Activated T-cell treated with anti-CD3 and anti-CD28 coated beads, Interleukin-2, amount 50 U/mL, for 1 hour (primary cell): ENCODE measurements around the gene USP15.
"Not testable (repeated sequence)": the region's sequence is repeated elsewhere in the genome, so short reads cannot be mapped to it uniquely, and the experiment has no call there.

Experiments used
- DNase-seq: peaks from one replicate; pipeline ENCODE4 v3.0.0-alpha.2; 2020

The USP15 gene

DNA sequence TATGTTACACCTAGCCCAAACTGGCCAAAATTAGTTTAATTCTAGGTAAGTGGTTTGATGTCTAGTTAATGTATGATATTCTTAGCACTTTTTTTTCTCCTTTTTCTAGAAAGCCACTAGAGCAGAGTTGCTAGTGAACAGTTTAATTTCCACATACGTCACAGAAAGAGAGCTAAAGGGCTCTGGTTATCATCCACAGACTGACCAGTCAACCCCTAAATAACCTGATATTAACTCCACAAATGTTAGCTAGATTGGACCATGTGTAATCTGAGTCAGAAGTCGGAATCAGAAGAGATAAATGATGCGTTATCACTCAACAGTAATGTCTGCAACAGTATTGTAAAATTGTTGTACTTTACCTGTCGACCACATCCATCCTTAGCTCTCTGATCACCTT is 74.9 kb downstream of the USP15 start:
- DNase-seq, result no peak

DNA sequence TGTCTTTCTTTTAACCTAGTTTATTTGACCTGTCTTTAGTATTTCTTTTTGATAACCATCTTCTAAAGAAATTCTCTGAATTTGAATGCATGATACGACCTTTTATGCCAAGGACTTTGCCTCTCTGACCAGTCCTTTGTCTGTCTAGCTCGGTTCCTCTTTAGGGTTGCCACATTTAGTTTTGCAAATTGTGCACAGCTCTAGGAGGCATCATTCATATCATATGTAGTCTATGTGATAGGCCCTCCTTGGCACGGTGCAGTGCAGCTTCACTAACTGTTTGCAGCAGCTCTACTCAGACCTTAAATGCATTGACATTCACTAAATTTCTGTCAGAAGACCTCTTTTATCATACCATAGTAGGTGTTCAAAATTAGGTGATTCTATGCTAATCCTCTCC is 75.6 kb downstream of the USP15 start:
- no peak for DNase-seq

DNA sequence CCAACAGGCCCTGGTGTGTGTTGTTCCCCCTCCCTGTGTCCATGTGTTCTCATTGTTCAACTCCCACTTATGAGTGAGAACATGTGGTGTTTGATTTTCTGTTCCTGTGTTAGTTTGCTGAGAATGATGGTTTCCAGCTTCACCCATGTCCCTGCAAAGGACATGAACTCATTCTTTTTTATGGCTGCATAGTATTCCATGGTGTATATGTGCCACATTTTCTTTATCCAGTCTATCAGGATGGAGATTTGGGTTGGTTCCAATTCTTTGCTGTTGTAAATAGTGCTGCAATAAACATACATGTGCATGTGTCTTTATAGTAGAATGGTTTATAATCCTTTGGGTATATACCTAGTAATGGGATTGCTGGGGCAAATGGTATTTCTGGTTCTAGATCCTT is 77.4 kb downstream of the USP15 start:
- not testable (repeated sequence) for DNase-seq

DNA sequence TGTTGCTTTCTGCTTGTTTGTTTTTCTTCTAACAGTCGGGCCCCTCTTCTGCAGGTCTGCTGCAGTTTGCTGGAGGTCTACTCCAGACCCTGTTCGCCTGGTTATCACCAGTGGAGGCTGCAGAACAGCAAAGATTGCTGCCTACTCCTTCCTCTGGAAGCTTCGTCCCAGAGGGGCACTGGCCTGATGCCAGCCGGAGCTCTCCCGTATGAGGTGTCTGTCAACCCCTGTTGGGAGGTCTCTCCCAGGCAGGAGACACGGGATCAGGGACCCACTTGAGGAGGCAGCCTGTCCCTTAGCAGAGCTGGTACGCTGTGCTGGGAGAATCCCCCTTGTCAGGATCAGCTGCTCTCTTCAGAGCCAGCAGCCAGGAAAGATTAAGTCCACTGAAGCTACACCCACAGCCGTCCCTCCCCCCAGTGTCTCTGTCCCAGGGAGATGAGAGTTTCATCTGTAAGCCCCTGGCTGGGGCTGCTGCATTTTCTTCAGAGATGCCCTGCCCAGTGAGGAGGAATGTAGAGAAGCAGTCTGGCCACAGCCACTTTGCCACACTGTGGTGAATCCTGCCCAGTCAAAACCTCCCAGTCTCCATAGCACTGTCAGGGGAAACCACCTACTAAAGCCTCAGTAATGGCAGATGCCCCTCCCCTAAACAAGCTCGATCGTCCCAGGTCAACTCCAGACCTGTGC is 82.6 kb downstream of the USP15 start:
- DNase-seq, result not testable (repeated sequence)

DNA sequence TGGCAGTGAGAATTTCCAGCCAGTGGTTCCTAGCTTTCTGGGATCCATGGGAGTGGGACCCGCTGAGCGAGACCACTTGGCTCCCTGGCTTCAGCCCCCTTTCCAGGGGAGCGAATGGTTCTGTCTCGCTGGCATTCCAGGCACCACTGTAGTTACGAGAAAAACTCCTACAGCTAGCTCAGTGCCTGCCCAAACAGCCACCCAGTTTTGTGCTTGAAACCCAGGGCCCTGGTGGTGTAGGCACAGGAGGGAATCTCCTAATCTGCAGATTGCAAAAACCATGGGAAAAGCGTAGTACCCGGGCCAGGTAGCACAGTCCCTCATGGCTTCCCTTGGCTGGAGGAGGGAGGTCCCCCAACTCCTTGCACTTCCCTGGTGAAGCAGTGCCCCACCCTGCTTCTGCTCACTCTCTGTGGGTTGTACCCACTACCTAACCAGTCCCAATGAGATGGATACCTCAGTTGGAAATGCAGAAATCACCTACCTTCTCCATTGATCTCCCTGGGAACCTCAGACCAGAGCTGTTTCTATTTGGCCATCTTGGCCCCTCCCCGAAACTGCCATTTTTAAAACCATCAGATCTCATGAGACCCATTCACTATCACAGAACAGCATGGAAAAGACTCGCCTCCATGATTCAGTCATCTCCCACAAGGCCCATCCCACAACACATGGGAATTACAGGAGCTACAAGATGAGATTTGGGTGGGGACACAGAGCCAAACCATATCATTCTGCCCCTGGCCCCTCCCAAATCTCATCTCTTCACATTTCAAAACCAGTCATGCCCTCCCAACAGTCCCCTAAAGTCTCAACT is 83.3 kb downstream of the USP15 start:
- not testable (repeated sequence) for DNase-seq

DNA sequence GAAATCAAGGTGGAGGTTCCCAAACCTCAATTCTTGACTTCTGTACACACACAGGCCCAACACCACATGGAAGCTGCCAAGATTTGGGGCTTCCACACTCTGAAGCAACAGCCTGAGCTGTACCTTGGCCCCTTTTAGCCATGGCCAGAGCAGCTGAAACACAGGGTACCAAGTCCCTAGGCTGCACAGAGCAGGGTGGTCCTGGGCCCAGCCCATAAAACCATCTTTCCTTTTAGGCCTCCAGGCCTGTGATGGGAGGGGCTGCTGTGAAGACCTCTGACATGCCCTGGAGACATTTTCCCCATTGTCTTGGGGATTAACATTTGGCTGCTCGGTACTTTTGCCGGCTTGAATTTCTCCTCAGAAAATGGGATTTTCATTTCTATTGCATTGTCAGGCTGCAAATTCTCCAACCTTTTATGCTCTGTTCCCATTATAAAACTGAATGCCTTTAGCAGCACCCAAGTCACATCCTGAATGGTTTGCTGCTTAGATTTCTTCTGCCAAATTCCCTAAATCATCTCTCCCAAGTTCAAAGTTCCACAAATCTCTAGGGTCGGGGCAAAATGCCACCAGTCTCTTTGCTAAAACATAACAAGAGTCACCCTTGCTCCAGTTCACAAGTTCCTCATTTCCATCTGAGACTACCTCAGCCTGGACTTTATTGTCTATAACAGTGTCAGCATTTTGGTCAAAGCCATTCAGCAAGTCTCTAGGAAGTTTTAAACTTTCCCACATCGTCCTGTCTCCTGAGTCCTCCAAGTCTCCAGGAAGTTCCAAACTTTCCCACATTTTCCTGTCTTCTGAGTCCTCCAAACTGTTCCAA is 84.7 kb downstream of the USP15 start:
- DNase-seq, result not testable (repeated sequence)

DNA sequence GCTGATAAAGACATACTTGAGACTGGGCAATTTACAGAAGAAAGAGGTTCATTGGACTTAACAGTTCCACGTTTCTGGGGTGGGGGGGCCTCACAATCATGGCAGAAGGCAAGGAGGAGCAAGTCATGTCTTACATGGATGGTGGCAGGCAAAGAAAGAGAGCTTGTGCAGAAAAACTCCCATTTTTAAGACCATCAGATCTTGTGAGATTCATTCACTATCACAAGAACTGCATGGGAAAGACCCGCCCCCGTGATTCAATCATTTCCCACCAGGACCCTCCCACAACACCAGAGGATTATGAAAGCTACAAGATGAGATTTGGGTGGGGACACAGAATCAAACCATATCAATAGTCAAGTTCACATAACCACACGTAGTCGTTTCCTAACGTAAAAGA is 85.5 kb downstream of the USP15 start:
- DNase-seq, result no peak

DNA sequence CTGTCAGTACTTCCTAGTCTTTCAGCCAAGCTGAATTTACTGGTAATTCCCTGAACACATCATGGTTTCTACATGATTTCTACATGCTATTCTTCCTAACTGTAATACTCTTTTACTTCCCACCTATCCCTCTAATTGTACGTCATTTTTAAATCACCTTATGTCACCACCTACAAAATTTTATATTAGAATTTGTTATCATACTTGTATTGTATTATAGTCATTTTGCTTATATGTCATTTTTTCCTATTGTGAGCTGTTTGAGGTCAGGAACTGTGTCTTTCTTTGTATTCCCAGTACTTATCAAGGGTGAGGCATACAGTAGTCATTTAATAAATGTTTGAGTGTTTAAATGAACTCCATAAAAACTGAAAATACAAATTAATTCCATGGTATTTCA is 86.6 kb downstream of the USP15 start:
- DNase-seq, result no peak

DNA sequence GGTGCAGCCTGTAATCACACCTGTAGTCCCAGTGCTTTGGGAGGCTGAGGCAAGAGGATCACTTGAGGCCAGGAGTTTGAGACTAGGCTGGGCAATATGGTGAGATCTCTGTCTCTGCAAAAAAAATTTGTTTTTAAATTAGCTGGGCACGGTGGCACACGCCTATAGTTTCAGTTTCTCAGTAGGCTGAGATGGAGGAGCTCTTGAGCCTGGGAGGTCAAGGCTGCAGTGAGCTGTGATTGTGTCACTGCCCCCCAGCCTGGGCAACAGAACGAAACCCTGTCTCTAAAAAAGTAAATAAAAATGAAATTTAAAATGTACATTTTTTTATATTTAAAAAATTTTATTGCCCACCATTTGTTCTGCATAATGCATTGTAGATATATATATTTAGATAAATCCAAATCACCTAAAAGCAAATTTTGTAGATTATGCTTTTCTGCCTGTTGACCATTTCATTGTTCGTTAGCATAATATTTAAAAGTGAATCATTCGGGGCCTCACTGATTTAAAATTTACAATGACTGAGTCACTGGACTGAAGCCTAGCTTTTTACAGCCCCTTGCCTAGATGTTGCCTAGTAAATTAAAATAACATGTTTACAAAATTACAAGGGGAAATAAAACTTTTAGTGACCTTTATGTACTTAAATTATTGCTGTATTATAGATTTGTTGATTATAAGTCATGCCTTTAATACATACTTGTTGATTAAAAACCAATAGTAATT is 87.9 kb downstream of the USP15 start:
- DNase-seq, result no peak

DNA sequence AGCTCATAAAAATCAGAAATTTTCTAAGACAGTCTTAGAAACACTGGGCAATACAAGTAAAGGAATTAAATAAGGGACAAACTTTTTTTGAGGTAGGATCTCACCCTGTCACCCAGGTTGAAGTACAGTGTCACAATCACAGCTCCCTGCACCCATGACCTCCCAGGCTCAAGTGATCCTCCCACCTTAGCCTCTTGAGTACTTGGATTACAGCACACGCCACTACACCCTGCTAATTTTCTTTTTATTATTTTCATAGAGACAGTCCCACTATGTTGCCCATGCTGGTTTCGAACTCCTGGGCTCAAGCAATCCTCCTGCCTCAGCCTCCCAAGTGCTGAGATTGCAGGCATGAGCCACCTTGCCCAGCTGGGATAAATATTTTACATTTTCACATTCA is 90.3 kb downstream of the USP15 start:
- no peak for DNase-seq

DNA sequence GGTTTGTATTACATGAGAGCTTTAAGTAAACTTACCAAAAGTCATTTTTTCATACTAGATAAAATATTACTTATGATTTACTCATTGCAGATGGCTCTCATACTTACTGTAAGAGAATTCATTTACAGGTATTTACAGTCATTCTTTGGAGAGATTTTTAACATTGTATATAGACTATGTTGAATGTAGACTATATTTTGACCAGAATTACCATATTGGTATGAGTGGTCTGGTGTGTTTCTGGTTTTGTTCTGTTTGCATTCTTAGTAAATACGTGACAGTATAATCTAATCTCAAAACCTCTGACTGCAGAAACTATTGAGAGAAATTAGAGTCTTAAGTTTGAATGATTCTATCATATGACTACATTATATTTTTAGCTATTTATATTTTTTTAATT is 91.1 kb downstream of the USP15 start:
- DNase-seq, result no peak

DNA sequence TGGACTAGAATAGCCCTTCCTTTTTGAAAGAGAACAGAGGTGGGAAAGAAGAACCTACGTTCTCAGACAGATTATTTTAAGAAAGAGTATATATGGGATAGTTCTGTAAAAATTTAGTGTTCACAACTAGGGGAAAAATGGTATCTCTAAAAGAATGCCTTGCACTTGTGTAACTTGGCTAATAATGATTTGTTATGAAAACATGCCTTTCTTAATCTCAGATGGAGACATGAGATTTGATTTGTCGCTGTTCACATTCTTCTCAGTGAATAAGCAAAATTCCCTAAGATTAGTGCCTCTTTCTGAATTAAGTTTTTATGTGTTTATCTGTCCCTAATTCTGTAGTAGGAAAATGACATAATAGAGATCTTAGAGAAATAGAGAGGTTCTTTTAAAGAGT is 100.8 kb downstream of the USP15 start:
- DNase-seq, result no peak

DNA sequence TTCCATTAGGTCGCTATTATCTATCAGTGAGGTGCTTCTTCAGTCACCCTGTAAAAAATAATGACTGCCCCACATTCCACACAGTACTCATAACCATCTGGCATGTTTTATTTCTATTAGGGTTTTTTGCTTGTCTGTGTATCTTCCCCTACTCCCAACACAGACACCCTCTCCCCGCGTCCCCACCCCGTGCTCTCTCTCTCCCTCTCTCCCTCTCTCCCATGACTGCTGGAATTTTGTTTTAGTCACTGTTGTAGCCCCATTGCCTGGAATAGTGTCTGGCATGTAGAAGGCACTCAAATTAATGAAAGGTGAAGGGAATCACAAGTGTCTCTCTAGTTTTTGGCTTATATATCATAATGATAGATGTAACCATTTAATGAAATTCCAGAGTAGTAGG is 103.3 kb downstream of the USP15 start:
- DNase-seq, result no peak

DNA sequence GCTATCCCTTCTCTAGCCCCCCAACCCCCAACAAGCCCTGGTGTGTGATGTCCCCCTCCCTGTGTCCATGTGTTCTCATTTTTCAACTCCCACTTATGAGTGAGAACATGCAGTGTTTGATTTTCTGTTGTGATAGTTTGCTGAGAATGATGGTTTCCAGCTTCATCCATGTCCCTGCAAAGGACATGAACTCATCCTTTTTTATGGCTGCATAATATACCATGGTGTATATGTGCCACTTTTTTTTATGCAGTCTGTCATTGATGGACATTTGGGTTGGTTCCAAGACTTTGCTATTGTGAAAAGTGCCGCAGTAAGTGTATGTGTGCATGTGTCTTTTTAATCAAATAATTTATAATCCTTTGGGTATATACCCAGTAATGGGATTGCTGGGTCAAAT is 104.5 kb downstream of the USP15 start:
- not testable (repeated sequence) for DNase-seq

DNA sequence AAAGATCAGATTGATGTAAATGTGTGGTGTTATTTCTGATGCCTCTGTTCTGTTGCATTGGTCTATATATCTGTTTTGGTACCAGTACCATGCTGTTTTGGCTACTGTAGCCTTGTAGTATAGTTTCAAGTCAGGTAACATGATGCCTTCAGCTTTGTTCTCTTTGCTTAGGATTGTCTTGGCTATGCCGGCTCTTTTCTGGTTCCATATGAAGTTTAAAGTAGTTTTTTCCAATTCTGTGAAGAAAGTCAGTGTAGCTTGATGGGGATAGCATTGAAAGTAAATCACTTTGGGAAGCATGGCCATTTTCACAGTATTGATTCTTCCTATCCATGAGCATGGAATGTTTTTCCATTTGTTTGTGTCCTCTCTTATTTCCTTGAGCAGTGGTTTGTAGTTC is 105.6 kb downstream of the USP15 start:
- DNase-seq, result not testable (repeated sequence)

DNA sequence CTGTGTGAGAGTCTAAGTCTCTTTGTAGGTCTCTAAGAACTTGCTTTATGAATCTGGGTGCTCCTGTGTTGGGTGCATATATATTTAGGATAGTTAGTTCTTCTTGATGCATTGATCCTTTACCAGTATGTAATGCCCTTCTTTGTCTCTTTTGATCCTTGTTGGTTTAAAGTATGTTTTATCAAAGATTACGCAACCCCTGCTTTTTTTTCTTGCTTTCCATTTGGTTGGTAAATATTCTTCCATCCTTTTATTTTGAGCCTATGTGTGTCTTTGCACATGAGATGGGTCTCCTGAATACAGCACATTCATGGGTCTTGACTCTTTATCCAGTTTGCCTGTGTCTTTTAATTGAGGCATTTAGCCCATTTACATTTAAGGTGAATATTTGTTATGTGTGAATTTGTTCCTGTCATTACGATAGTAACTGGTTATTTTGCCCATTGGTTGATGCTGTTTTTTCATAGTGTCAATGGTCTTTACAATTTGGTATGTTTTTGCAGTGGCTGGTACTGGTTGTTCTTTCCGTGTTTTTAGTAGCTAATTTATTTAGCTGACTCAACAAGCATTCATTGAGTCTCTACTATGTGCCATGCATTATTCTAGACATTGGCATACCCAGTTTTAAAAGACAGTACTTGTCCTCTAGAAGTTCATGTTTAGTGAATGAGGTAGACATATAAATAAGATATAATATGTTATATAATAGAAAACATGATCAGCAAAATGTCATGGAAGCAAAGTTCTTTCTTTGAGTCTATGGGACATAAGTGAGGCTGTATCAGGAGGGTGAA is 108.4 kb downstream of the USP15 start:
- not testable (repeated sequence) for DNase-seq

DNA sequence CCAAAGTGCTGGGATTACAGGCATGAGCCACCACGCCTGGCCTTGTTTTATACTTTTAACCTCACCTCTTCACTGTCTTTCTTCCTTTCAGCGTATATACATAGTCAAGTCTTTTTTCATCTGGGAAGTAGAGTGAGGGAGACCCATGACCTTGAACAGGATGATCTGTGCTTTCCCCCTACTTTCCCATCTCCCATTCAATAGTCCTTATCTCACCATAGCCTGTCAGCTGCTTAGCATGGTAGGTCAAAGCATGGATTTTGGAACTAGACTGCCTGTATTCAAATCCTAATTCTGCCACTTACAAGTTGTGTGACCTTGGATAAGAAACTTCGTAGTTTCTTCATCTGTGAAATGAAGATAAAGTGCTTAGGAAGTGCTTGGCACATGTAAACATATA is 110.0 kb downstream of the USP15 start:
- DNase-seq, result no peak

DNA sequence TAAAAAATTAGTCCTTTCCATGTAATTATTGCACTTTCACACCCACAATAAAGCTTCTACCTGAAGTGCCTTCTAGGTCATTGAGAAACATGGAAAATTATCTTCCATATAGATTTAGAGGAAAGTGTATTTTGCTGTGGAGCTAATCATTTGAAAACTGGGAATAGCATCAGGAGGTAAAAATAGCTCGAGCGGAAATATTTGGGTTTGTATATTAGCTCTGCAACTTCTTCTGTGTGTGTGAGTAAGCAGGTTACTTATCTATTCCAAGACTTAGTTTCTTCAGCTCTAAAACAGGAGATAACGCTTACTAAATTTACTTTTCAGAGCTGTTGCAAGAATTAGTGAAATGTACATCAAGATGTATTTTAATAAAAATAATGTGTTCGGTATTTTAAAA is 111.5 kb downstream of the USP15 start:
- no peak for DNase-seq

DNA sequence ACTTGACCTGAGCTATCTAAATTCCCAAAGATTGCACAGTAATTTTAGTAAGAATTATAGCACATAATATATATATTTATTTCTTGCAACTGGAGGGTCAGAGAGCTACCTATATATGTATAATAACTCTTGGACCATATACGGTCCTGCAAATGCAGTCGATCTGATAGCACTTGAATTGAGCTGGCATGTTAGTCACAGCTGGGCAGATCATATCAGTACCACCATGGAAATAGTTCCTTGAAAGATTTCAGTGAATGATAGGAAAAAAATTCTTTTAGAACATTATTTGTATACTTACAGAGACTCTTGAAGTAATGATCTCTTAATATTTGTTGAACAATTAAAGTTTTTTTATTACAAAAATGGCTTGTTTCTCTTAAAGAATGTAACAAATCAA is 111.9 kb downstream of the USP15 start:
- DNase-seq, result no peak

DNA sequence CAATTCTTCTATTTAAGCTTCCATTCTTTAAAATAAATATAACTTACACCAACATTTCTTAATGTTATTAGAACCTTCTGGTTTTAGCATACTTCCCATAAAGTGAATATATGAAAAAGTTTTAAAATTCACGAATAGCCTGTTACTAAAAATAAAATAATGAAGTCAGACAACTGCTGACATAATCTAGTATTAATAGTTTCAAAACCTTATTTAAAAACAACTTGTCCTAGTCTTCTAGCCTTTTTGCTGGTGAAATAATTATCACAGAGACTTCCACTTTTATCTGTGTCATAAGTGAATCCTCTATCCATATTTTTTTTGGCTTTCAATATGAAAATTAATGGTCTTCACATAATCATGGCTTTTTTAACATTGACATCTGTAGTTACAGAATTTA is 112.6 kb downstream of the USP15 start:
- DNase-seq, result no peak

DNA sequence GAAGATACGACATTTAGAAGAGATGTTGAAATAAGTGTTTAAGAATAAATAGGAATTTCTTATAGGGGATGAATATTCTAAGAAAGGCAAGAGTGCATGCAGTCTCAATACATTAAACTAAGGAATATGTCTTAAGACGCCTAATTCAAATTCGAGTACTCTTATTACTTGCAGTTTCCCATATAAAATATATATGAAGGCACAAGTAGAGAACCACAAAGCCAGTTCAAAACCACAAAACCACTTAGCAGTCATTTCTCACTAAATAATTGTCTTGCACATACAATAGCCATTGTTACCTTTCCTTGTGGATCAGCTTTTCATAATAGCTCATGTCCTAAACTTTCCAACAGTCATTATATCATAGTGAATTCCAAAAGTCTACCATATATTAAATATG is 115.4 kb downstream of the USP15 start:
- DNase-seq, result no peak
